ENCODE results near the gene SUSD1. TPM values are rescaled to one million over a fixed set of nuclear protein-coding genes. Genes with fewer than 3 reads are reported as not detected.

The SUSD1 gene
- total RNA-seq, 1 experiment from 2014 or later: 24.6 TPM

- intact Hi-C loops (cut with micrococcal nuclease; ENCODE audit: unreplicated experiment): loop anchor here (2.0 to 10.0 kb wide), 2 partner anchors 111 to 267 kb away; no protein-coding TSS in a partner anchor
- no TSS peak for BruUV-seq (replicated peaks)
- H3K27ac Mint-ChIP-seq (ENCODE audit: unreplicated experiment): no peak overlapping the region
- TF ChIP-seq CTCF (IDR thresholded peaks at IDR 0.05; ENCODE audit: unreplicated experiment): no peak
- no peaks in the 10 kb centered on the region for H3K36me3 Mint-ChIP-seq (ENCODE audit: insufficient read depth, unreplicated experiment)
- no peaks in the 10 kb centered on the region for H3K27me3 Mint-ChIP-seq (ENCODE audit: unreplicated experiment)
- peaks cover 10% of the 10 kb centered on the region for H3K4me1 Mint-ChIP-seq (ENCODE audit: low read depth, unreplicated experiment)
- CTCF ChIA-PET: no interaction called here
- DNase-seq: no peak
- H3K4me3 Mint-ChIP-seq (ENCODE audit: low read depth, unreplicated experiment): no peak overlapping the region
- H3K9me3 Mint-ChIP-seq (ENCODE audit: low read depth, unreplicated experiment): no peaks in the 10 kb centered on the region
Measured at GRCh38 chr9:112093870-112094216, 81.3 kb downstream of the SUSD1 start.

DNA sequence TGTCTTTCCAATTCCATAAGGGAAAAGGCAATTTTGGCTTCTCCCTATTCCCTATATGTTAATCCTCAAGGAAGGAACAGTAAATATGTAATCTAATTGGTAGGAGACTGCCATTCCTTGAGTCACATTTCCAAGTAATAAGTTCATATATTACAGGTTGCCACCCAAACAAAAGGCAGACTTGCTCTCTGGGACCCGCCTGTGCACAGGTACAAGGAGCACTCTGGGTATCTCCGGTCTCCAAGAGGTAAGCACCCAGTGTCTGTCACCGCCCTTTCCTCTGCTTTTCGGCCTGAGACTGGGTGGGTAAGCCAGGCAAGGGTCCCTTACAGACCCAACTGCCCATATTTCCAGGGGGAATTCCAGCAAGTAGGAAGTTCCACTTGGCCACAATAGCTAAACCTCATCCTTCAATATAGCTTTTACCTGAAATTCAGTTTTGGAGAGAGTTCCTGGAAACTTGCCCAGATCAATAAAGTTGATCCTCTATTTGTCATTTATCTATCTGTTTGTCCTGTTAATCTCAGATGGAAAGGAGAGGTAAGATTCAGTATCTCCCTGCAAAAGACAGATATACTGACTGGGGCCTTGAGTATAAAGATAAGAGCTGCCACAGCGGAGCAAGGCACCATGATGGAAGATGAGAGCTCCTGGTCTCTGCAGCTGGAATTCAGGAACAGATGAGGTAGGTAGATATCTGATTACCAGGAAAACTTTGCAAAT lies 81.8 kb downstream of the SUSD1 start:
- CTCF ChIA-PET: no interaction called here
- no TSS peak for BruUV-seq (replicated peaks)
- H3K4me1 Mint-ChIP-seq (ENCODE audit: low read depth, unreplicated experiment): peaks cover 10% of the 10 kb centered on the region
- no peak for DNase-seq
- TF ChIP-seq CTCF (IDR thresholded peaks at IDR 0.05; ENCODE audit: unreplicated experiment): no peak
- no peaks in the 10 kb centered on the region for H3K36me3 Mint-ChIP-seq (ENCODE audit: insufficient read depth, unreplicated experiment)
- no peak overlapping the region for H3K4me3 Mint-ChIP-seq (ENCODE audit: low read depth, unreplicated experiment)
- intact Hi-C loops (cut with micrococcal nuclease; ENCODE audit: unreplicated experiment): loop anchor here (10.0 kb wide), 1 partner anchor 111 kb away; no protein-coding TSS in a partner anchor
- no peaks in the 10 kb centered on the region for H3K9me3 Mint-ChIP-seq (ENCODE audit: low read depth, unreplicated experiment)
- H3K27me3 Mint-ChIP-seq (ENCODE audit: unreplicated experiment): no peaks in the 10 kb centered on the region
- H3K27ac Mint-ChIP-seq (ENCODE audit: unreplicated experiment): no peak overlapping the region

DNA sequence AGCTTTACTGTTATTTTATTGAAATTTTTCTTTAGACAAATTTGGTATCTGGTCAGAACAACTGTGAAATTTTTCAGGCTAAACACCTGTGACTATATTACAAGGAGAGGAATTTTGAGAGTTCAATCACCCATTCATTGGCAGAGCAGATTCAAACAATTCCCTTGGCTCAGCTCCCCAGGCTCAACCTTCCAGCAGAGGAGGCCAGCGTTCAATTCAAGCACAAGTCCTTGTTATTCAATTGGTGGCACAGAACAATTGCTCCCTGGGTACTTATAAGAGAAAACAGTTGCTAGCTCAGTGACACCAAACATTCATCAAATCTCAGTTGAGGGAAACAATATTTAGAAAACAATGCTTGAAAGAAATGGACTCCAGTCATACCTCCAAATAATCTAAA lies 83.3 kb downstream of the SUSD1 start:
- Mint-ChIP-seq H3K36me3 (ENCODE audit: insufficient read depth, unreplicated experiment) (no peaks in the 10 kb centered on the region), H3K9me3 (ENCODE audit: low read depth, unreplicated experiment) (no peaks in the 10 kb centered on the region), H3K4me3 (ENCODE audit: low read depth, unreplicated experiment) (no peak overlapping the region), H3K4me1 (ENCODE audit: low read depth, unreplicated experiment) (peaks cover 10% of the 10 kb centered on the region), H3K27me3 (ENCODE audit: unreplicated experiment) (no peaks in the 10 kb centered on the region), H3K27ac (ENCODE audit: unreplicated experiment) (no peak overlapping the region)
- no peak for TF ChIP-seq CTCF (IDR thresholded peaks at IDR 0.05; ENCODE audit: unreplicated experiment)
- CTCF ChIA-PET: interaction anchor here (1.0 kb wide), 1 partner anchor 275 kb away, joined by 4 read pairs; no protein-coding TSS in a partner anchor
- no TSS peak for BruUV-seq (replicated peaks)
- no peak for DNase-seq
- intact Hi-C loops (cut with micrococcal nuclease; ENCODE audit: unreplicated experiment): loop anchor here (10.0 kb wide), 1 partner anchor 113 kb away; no protein-coding TSS in a partner anchor

DNA sequence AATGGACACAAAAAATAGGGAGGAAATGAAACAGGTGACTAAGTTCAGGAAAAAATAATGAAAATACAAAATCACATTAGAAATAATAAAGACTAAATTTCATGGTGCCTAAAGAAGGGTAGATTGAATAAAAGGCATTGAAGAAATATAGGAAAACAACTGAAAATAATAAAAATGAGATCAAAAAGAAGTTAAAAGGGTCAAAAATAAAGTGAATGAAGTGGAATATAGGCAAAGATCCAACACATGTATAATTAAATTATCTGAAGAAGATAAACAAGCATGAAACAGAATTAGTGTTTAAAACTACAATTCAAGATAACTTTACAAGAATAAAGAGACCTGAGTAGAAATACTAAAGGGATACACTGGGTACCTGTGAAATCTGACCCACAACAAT lies 87.6 kb downstream of the SUSD1 start:
- Mint-ChIP-seq H3K9me3 (ENCODE audit: low read depth, unreplicated experiment) (no peaks in the 10 kb centered on the region), H3K27me3 (ENCODE audit: unreplicated experiment) (no peaks in the 10 kb centered on the region), H3K27ac (ENCODE audit: unreplicated experiment) (no peak overlapping the region), H3K4me3 (ENCODE audit: low read depth, unreplicated experiment) (no peak overlapping the region), H3K4me1 (ENCODE audit: low read depth, unreplicated experiment) (peaks cover 9% of the 10 kb centered on the region), H3K36me3 (ENCODE audit: insufficient read depth, unreplicated experiment) (no peaks in the 10 kb centered on the region)
- no peak for DNase-seq
- BruUV-seq (replicated peaks): no TSS peak
- intact Hi-C loops (cut with micrococcal nuclease; ENCODE audit: unreplicated experiment): loop anchor here (2.0 to 10.0 kb wide), 2 partner anchors 273 to 617 kb away; no protein-coding TSS in a partner anchor
- TF ChIP-seq CTCF (IDR thresholded peaks at IDR 0.05; ENCODE audit: unreplicated experiment): no peak
- CTCF ChIA-PET: no interaction called here
